ENCODE results near the gene ACTL10.

ACTL10 gene

GRCh38 chr20:33653900-33654596 lies 12.7 kb upstream of the ACTL10 start:
- no peak for TF ChIP-seq CTCF (IDR thresholded peaks at IDR 0.05; ENCODE audit: control insufficient read depth, insufficient read depth, low read depth, low read length, missing control alignments)
- DNase-seq (ENCODE audit: low read depth), result no peak
- no peak overlapping the region for H3K4me3 ChIP-seq (ENCODE audit: control insufficient read depth, low read depth, low read length)

GRCh38 chr20:33654680-33655161 lies 12.0 kb upstream of the ACTL10 start:
- no peak for DNase-seq (ENCODE audit: low read depth)
- no peak overlapping the region for H3K4me3 ChIP-seq (ENCODE audit: control insufficient read depth, low read depth, low read length)
- no peak for TF ChIP-seq CTCF (IDR thresholded peaks at IDR 0.05; ENCODE audit: control insufficient read depth, insufficient read depth, low read depth, low read length, missing control alignments)

GRCh38 chr20:33655164-33655563 lies 11.6 kb upstream of the ACTL10 start:
- no peak overlapping the region for H3K4me3 ChIP-seq (ENCODE audit: control insufficient read depth, low read depth, low read length)
- no peak for TF ChIP-seq CTCF (IDR thresholded peaks at IDR 0.05; ENCODE audit: control insufficient read depth, insufficient read depth, low read depth, low read length, missing control alignments)
- DNase-seq (ENCODE audit: low read depth), result no peak

GRCh38 chr20:33656010-33656782 lies 10.5 kb upstream of the ACTL10 start:
- no peak for DNase-seq (ENCODE audit: low read depth)
- no peak for TF ChIP-seq CTCF (IDR thresholded peaks at IDR 0.05; ENCODE audit: control insufficient read depth, insufficient read depth, low read depth, low read length, missing control alignments)

GRCh38 chr20:33656783-33657703 lies 9.7 kb upstream of the ACTL10 start:
- no peak overlapping the region for H3K4me3 ChIP-seq (ENCODE audit: control insufficient read depth, low read depth, low read length)
- TF ChIP-seq CTCF (IDR thresholded peaks at IDR 0.05; ENCODE audit: control insufficient read depth, insufficient read depth, low read depth, low read length, missing control alignments), result no peak
- DNase-seq (ENCODE audit: low read depth), result no peak

More at GRCh38 chr20:33656010-33656782, 10.5 kb upstream of the ACTL10 start:
- H3K4me3 ChIP-seq (ENCODE audit: control insufficient read depth, low read depth, low read length), result no peak overlapping the region

GRCh38 chr20:33657704-33658095 lies 9.0 kb upstream of the ACTL10 start:
- DNase-seq (ENCODE audit: low read depth), result no peak
- no peak overlapping the region for H3K4me3 ChIP-seq (ENCODE audit: control insufficient read depth, low read depth, low read length)
- TF ChIP-seq CTCF (IDR thresholded peaks at IDR 0.05; ENCODE audit: control insufficient read depth, insufficient read depth, low read depth, low read length, missing control alignments), result no peak
